HFF-Myc (cell line): Measurements from ENCODE around the gene PPARA.
"Not testable (repeated sequence)": the region's sequence is repeated elsewhere in the genome, so short reads cannot be mapped to it uniquely, and the experiment has no call there.

ENCODE experiments used
- DNase-seq: peaks from one replicate; pipeline ENCODE4 v3.0.0-alpha.2; 2011; ENCODE audit warnings: low read depth; ENCODE audit errors: extremely low read depth
- H3K4me3 ChIP-seq: replicated peaks from 2 replicates; pipeline ENCODE4 v1.5.1; 2011; ENCODE audit warnings: low read depth, mild to moderate bottlenecking, control low read depth, low read length
- CTCF ChIP-seq: IDR thresholded peaks from 2 replicates; pipeline ENCODE4 v1.5.1; 2012; ENCODE audit warnings: mild to moderate bottlenecking, low read depth, low read length, control low read depth; ENCODE audit errors: missing control alignments

PPARA gene

GRCh38 chr22:46259374-46259773 is 109.0 kb downstream of the PPARA start:
- H3K4me3 ChIP-seq = no peak overlapping the region
- DNase-seq = no peak
- TF ChIP-seq CTCF = no peak

DNA sequence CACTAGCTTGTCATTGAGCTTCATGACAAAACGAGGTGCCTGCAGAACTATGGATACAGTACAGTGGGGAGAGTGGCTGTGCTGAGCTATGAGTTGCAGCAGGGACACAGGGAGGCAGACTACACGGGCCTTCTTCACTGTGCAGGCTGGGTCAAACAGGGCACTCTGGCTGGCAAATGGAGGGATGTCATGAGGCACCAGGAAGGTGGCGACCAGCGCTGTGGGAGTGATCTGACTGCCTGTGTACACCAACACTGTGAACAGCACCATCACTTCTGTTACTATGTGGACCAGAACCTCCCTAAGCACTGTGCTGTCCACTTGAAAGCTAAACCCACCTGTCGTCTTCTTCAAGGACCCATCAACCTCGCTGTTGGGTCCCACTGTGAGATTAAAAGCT is 109.7 kb downstream of the PPARA start:
- DNase-seq = no peak
- no peak overlapping the region for H3K4me3 ChIP-seq
- no peak for TF ChIP-seq CTCF

DNA sequence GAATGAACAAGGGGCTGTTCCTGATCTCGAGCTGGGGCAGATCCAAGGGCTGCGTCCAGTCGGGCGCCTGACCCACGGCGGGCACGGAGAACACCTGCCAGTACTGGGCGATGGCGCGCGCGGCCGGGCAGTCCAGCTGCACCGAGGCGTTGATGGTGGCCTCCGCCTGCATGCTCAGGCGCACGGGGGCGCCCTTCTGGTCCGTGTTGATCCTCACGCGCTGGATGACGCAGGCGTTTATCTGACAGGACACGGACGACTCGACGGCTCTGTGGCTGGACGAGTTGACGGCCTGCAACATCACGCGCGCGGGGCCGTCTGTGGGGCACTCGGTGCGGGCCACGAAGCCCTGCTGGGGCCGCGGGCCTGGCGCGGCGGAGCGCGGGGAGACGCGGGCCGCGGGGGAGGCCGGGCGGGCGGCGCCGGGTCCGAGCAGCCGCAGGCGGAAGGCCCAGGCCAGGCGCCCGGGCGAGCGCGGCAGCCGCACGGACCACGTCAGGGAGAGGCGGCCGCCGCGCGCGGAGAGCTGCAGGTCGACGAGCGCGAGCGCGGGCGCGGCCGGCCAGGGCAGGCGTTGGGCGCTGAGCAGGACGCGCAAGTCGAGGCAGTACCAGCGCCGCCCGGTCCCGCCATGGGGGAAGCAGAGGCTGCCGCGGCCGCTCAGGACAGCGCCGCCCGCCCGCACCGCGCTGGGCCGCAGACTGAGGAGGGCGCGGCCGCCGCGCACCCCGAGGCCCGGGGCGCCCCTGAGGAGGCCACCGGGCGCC is 112.3 kb downstream of the PPARA start:
- no peak for DNase-seq
- TF ChIP-seq CTCF = peak; percentile 26
- no peak overlapping the region for H3K4me3 ChIP-seq

DNA sequence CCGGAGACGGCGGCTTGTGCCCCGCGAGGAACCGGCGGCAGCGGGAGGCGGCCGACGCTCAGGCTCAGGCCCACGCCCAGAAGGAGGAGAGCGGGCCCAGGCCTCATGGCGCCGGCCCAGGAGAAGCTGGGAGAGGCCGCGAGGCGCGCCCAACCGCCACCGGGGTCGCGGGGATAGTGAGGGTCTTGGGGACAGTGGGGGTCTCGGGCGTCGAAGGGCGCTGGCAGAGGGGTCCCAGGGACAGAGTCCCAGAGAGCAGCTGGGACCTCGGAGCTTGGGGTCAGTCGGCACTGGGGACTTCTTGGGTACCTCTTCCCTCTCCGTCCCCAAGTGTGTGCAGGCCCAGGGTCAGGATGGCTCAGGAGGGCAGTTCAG is 112.9 kb downstream of the PPARA start, which contains the start of gene PKDREJ:
TSS of gene PKDREJ (minus strand) at position 128 of the 375 bp plus-strand sequence. CDS start at position 107, 21 bp downstream.
- H3K4me3 ChIP-seq = no peak within 1 kb of the TSS
- no peak for DNase-seq
- no peak for TF ChIP-seq CTCF

DNA sequence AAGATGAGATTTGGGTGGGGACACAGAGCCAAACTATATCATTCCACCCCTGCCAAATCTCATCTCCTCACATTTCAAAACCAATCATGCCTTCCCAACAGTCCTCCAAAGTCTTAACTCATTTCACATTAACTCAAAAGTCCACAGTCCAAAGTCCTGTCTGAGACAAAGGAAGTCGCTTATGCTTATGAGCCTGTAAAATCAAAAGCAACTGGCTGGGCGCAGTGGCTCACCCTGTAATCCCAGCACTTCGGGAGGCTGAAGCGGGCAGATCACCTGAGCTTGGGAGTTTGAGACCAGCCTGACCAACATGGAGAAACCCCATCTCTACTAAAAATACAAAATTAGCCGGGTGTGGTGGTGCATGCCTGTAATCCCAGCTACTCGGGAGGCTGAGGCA is 114.2 kb downstream of the PPARA start:
- not testable (repeated sequence) for DNase-seq, H3K4me3 ChIP-seq

- DNase-seq, H3K4me3 ChIP-seq: not testable (repeated sequence)
Measured at GRCh38 chr22:46265627-46266026, 115.3 kb downstream of the PPARA start.

DNA sequence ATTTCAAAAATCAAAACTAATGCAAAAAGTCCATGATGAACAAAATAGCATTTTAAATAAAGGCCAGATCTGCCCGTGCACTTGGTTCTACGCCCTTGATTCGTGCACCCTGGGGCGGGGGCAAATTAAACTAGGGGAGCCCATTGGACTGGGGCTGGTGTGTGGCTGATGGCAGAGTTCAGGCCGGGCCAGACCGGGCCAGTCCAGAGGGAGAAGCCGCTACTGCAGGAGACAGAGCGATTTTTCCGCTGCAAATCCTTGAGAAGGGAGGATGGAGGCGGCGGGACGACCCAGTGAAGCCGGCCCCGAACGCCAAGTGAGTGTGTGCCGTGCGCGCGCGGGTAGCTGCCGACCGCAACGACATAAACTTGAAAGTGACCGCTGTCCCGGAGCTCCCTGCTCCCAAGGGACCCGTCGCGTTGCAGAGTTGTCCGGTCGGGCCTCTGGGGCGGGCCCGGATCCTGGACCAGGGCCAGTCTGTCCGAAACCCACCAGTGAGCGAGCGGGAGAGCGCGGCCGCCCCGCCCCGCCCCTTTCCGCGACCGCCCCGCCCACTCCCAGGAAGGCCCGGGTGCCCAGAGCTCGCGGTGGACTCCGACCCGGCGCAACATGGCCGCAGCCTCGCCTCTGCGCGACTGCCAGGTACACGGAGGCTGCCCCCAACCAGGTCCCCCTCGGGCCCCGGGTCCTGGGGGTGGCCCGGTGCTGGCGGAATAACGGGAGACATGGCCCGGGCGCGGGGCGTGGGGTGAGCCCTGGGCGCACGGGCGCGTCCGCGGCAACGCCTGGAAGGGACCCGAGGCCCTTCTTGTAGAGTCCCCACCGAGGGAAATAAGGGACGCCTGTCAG is 117.3 kb downstream of the PPARA start, which contains the start of gene TTC38:
TSS of gene TTC38 (plus strand) at position 578 of the 849 bp plus-strand sequence. CDS start at position 610, 32 bp downstream.
- DNase-seq = no peak

More for the DNA sequence above, 117.3 kb downstream of the PPARA start, which contains the start of gene TTC38:
- peak within 1 kb of the TSS; percentile 67 for H3K4me3 ChIP-seq
- TF ChIP-seq CTCF = no peak
